Activated CD8-positive, alpha-beta memory T cell treated with anti-CD3 and anti-CD28 coated beads, Interleukin-2, amount 50 U/mL, for 48 hours (primary cell): ENCODE results near the gene FAM170A.

ENCODE experiments used
- DNase-seq: peaks from one replicate; pipeline ENCODE4 v3.0.0-alpha.2; 2020

Gene FAM170A

GRCh38 chr5:119629339-119629738 lies at the start of gene FAM170A:
Gene FAM170A, plus strand, starts transcription at chr5:119629558. Its CDS starts 211 bp downstream, at chr5:119629769.
- DNase-seq: no peak

DNA sequence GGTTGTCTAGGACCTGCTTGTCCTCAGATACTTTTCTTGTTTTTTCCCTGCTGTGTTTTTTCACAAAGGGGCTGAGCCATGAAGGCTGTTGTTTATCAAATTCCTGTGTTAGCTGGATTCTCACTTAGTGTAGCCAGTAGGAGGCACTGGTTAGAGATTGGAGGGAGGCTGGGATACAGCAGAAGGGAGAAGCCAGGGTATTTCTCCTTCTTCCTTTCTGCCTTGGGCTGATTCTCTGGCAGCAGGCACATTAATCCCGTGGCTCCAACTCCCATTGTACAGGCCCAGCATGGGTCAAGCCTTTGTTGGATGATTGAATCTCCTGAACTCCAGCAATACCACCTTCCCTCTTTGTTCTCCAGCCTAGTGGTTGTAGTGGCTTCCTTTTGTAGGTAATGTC lies 46.4 kb upstream of the FAM170A start:
- no peak for DNase-seq

GRCh38 chr5:119583684-119584083 lies 45.7 kb upstream of the FAM170A start:
- DNase-seq: no peak

GRCh38 chr5:119596046-119596445 lies 33.3 kb upstream of the FAM170A start:
- no peak for DNase-seq

- DNase-seq: no peak
Observed at GRCh38 chr5:119597728-119598298, 31.5 kb upstream of the FAM170A start.

GRCh38 chr5:119613937-119614336 lies 15.4 kb upstream of the FAM170A start:
- DNase-seq: no peak

DNA sequence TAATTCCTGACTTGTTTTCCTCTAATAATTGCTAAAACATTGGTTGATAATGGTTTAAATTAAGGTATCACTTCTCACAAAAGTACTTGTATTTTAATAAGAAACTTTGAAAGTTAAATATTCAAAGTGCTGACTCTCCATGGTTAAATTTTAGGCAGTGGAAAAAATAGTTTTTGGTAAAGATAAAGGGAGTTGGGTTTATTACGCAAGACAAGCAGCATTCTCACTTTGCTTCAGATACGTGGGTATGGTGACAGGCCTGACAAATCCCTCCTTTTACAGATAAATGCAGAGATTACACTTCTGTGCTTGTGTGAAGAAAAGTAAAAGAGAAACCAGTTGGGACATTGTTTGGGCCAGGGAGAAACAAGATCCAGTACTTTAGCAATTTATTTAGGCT lies 14.5 kb upstream of the FAM170A start:
- DNase-seq: no peak

- DNase-seq: no peak
Observed at GRCh38 chr5:119626086-119626485, 3.3 kb upstream of the FAM170A start.

GRCh38 chr5:119630752-119631440 lies 1.5 kb downstream of the FAM170A start:
- DNase-seq: no peak

DNA sequence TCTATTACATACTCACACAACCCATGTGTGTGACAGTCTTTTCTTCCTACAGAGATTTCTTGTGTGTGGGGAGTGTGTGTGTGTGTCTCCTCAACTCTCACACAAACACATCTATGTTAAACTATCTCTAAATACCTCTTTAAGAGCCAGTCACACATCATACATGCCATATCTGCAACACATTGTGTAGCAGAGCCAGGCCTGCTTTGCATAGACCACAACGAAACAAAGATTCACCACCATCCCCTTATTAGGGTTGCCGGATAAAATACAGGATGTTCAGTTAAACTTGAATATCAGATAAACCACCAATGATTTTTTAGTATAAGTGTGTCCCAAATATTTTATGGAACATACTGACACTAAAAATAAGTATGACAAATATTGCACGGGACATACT lies 2.3 kb downstream of the FAM170A start:
- DNase-seq: no peak

GRCh38 chr5:119651486-119651885 lies 22.1 kb downstream of the FAM170A start:
- DNase-seq: no peak

- no peak for DNase-seq
Observed at GRCh38 chr5:119655061-119655460, 25.7 kb downstream of the FAM170A start.

DNA sequence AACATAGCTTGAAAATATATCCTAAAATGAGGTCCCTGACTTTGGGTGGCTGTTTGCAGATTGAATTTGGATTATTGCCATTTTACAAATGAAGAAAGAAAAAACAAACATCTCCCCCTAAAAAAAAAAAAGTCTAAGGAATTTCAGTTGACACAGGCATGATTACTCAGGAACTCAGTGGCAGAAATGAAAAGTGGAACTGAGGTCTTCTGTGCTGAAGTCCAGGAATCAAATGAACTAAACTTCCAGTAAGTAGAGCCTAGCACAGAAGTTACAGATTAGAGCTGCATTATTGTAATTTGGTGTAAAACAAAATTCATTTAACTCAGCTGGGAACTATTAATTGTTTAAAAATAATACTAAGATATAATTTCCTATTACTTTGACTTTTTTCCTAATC lies 26.7 kb downstream of the FAM170A start:
- no peak for DNase-seq

GRCh38 chr5:119666542-119666941 lies 37.2 kb downstream of the FAM170A start:
- no peak for DNase-seq

DNA sequence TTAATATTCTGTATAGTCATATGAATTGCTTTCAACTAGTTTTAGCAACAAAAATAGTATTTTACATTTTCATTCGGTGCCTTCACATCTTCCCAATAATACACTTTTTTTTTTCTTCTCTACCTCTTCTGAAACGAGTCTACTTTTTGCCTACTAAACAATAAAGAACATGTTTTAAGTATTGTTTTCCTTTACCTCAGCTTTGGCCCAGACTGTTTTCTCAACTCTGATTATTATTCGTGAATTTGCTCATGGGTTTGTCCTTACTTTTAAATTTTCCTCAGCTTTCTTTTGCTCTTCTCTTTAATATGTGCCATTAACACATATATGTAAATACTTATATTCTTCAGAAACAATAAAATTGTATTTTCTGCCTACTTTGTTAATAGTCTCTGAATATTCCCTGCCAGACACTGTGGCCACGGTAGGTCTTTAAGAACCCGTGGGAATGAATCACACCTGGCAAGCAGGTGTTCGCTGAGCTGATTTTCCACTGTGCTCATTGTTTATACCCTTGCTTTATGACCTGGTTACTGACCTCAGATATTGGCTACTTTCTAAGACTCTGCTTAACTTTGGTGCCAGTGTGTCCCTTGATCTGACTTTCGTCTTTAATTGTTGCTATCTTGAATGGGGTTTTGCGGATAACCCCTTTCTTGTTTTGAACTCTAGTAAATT lies 49.1 kb downstream of the FAM170A start:
- no peak for DNase-seq

DNA sequence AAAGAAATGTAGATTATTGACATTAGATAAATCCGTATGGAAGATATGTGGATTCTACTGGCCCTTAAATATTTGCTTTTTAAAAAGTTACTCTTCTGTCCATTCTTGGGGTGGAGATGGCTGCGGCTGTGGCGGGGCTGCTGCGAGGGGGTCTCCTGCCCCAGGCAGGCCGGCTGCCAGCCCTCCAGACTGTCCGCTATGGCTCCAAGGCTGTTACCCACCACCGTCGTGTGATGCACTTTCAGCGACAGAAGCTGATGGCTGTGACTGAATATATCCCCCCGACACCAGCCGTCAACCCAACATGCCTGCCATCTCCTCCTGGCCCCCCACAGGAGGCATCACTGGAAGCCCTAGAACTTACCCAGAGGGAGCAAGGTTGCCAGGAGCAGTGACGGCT lies 50.7 kb downstream of the FAM170A start:
- DNase-seq: no peak

GRCh38 chr5:119681734-119682133 lies 52.4 kb downstream of the FAM170A start:
- DNase-seq: no peak

DNA sequence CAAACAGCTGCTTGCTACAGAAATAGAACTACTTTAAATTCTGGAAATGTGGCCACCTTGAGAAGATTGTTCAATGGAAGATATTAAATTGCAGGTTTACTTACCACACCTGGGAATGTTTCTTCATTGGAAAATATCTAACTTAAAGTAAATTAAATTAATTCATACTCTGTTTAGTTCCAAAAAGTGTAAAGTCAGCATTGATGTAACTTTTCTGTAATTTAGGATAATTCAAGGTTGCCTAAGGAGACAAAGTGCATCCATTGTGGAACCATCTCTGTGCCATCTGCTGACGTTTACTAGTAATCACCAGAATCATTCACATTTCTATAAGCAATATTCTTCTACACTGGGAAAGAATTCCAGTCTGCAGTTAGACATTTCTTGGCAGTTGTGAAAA lies 53.0 kb downstream of the FAM170A start:
- DNase-seq: no peak
